Astrocyte (in vitro differentiated cells and primary cell): Measurements from ENCODE around the gene GPC2.

Experiments
- CTCF ChIP-seq: IDR thresholded peaks from 2 replicates; pipeline ENCODE4 v1.5.1; 2011; ENCODE audit warnings: low read depth, mild to moderate bottlenecking, inconsistent platforms, low read length, moderate library complexity; ENCODE audit not compliant: insufficient read depth
- EZH2 ChIP-seq: IDR thresholded peaks from 2 replicates; pipeline ENCODE4 v1.6.1; 2012; ENCODE audit warnings: mild to moderate bottlenecking, low read length, inconsistent platforms; ENCODE audit not compliant: insufficient read depth

- no peak for TF ChIP-seq CTCF
- TF ChIP-seq EZH2: no peak
Observed at GRCh38 chr7:100192969-100193368, 15.8 kb upstream of the GPC2 start.
